Upper lobe of left lung (tissue), 4 donors: ENCODE results near the gene TRIM66.

Experiments
- EP300 ChIP-seq, 4 donors: sonication (generic); formaldehyde crosslinking; IDR thresholded peaks; one replicate each; pipeline ENCODE4 v1.5.1; 2017; ENCODE audit warnings: antibody characterized with exemption in 4 of 4, control low read depth in 2 of 4
- POLR2AphosphoS5 ChIP-seq, 2 donors: sonication (generic); formaldehyde crosslinking; IDR thresholded peaks; one replicate each; pipeline ENCODE4 v1.5.1; 2017; ENCODE audit warnings: antibody characterized with exemption in 2 of 2
- TF ChIP-seq, protein P1 (sequence below), 6 experiments: fragments of 450-650 bp in 4 of 6; fragments of 200-600 bp in 2 of 6; sonication (generic) in 2 of 6; IDR thresholded peaks; one replicate each; pipeline ENCODE4 v1.5.1; 2016 to 2019; ENCODE audit warnings: antibody characterized with exemption in 6 of 6

DNA sequence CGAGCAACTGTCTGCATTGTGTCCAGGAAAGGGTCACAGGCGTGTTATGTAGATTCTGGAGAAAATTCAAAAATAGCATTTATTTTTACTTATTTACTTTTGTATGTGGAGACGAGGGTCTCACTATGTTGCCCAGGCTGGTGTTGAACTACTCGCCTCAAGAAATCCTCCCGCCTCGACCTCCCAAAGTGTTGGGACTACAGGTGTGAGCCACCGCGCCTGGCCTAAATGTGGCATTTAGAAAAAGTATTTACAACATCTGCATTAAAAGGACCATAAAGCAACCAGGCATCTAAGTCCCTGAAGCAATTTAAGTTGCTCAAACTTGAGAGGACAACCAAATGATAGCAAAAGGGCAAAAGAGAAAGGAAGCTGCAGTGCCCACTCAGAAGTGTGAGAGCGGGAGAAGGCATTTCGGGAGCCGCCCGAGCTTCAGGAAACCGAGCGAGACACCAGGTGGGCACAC, 595 bp downstream of the TRIM66 start:
- TF ChIP-seq POLR2AphosphoS5 (IDR thresholded peaks at IDR 0.05) (no peak), EP300 (IDR thresholded peaks at IDR 0.05) (no peak)
- TF ChIP-seq, protein P1, sequence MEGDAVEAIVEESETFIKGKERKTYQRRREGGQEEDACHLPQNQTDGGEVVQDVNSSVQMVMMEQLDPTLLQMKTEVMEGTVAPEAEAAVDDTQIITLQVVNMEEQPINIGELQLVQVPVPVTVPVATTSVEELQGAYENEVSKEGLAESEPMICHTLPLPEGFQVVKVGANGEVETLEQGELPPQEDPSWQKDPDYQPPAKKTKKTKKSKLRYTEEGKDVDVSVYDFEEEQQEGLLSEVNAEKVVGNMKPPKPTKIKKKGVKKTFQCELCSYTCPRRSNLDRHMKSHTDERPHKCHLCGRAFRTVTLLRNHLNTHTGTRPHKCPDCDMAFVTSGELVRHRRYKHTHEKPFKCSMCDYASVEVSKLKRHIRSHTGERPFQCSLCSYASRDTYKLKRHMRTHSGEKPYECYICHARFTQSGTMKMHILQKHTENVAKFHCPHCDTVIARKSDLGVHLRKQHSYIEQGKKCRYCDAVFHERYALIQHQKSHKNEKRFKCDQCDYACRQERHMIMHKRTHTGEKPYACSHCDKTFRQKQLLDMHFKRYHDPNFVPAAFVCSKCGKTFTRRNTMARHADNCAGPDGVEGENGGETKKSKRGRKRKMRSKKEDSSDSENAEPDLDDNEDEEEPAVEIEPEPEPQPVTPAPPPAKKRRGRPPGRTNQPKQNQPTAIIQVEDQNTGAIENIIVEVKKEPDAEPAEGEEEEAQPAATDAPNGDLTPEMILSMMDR (IDR thresholded peaks at IDR 0.05), result no peak
